NCI-H2107 (cell line): ENCODE data around the gene C9orf43.

Experiments used
- DNase-seq: peaks from one replicate; lab custom pipeline; 2025; lab: John Stamatoyannopoulos, UW

C9orf43 gene

DNA sequence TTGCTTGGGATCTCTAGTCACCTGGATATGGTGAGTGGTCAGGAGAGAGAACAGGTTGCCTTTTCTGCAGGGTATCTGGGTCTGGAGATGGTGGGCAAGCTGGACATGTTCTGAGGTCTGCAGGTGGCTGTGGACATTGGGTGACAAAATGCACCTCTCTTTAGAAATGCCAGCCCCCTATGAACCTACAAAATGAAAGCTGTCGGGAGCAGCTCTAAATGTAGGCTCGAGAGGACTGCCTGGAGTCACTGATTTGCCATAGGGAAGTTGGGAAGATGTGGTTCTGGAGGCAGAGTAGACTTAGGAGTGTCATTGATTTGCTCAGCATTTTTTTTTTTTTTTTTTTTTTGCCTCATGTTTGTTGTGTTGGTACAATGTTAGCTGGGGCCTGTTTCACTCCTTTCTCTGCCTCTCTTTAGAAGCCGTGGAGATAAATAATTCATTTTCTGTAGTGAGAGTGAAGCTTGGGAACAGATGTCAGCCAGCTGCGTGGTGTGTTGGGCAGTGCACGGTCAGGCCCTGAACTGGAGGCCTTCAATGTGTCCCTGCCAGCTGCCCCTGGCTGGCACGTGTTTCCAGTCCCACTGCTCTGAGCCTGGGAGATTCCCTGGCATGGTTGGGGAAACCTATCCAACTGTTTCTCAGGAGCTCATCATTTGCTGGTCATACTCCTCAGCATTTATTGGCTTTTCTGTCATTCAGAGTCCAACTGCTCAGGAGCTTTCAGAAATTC, 58.3 kb downstream of the C9orf43 start:
- no peak for DNase-seq

GRCh38 chr9:113471143-113471542, 60.6 kb downstream of the C9orf43 start:
- no peak for DNase-seq

GRCh38 chr9:113471566-113471965, 61.0 kb downstream of the C9orf43 start:
- DNase-seq, result no peak

DNA sequence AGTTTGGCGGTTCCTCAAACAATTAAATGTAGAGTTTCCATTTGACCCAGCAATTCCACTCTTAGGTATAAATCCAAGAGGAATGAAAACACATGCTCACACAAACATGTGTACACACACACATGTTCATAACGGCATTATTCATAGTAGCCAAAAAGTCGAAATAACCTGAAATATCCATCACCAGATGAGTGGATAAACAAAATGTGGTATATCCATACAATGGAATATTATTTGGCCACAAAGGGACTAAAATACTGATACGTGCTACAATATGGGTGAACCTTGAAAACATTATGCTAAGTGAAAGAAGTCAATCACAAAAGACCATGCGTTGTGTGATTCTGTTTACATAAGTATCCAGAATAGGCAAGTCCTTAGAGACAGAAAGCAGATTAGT, 61.7 kb downstream of the C9orf43 start:
- no peak for DNase-seq

- no peak for DNase-seq
These were observed 63.9 kb downstream of the C9orf43 start for GRCh38 chr9:113474360-113475028.

- DNase-seq, result no peak
These were observed 64.5 kb downstream of the C9orf43 start for GRCh38 chr9:113475031-113475430.

DNA sequence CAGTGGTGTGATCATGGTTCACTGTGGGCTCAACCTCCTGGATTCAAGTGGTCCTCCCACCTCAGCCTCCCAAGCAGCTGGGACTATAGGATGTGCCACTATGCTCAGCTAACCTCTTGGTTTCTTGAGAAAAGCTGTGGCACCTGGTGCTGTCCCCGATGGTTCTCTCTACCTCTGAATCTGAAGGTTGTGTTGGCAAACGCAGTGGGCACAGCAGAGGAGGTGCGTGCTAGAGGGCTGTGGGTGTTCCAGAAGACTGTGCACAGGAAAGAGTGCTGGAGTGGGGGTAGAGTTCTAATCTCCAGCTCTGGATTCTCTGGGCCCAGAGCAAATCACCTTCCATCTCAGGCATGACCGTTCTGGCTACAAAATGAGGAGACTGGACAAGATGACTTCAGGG, 65.4 kb downstream of the C9orf43 start:
- no peak for DNase-seq

GRCh38 chr9:113476511-113476916, 66.0 kb downstream of the C9orf43 start:
- DNase-seq, result no peak

GRCh38 chr9:113477058-113477457, 66.5 kb downstream of the C9orf43 start:
- DNase-seq, result no peak

DNA sequence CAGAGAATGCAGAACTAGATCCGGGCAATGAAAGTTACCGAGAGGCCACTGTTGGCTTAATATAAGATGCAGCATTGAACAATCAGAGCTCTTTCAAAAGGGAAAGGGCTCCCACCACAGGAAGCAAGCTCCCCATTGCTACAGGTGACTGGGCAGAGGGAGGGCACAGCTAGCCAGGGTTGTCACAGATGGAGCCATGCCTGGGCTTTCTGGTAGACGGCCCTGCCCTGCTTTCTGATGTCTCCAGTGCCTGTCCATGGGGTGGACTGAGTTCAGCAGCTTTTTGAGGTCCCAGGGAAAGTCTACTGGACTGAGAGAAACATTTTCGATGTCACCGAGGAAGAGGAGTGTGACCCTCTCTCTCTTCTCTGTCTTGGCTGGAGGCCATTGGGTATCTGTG, 67.1 kb downstream of the C9orf43 start:
- no peak for DNase-seq

DNA sequence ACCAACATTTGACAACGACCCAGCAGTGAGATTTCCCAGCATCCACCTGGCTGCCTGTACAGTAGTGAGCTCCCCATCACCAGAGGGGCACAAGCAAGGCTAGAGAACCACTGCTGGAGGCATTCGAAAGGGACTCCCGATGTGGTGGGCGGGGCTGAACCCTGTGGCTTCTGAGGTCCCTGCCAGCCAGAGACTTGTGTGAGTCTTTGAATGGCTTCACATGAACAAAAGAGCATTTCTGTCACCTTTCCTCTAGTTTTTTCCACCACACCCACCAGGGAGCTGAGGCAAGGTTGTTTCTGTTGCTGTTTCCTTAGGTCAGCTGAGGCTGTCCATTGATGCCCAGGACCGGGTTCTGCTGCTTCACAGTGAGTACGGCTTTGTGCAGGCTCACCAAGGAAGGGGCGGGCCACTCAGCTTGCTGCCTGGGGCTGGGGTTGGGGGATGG, 68.7 kb downstream of the C9orf43 start:
- DNase-seq, result no peak
